Breast epithelium (tissue), 4 donors: ENCODE data around the gene LGALS7B. TPM values are rescaled to one million over a fixed set of nuclear protein-coding genes. Genes with fewer than 3 reads are reported as not detected.

Experiments used
- DNase-seq, 2 donors: peaks; one replicate each; pipeline ENCODE4 v3.0.0-alpha.2; 2019; ENCODE audit warnings: low spot score in 2 of 2
- H3K27ac ChIP-seq, 2 donors: fragments of 200-600 bp; sonication (generic) in 1 of 2; one replicate each; pipeline ENCODE4 v1.5.1; 2016 to 2019; ENCODE audit warnings: mild to moderate bottlenecking in 1 of 2
- H3K27me3 ChIP-seq, 2 donors: fragments of 200-600 bp; sonication (generic) in 1 of 2; one replicate each; pipeline versions ENCODE4 v1.5.1 to v1.6.0; 2017 to 2019; ENCODE audit warnings: control low read depth in 1 of 2, mild to moderate bottlenecking in 1 of 2
- H3K36me3 ChIP-seq: fragments of 200-600 bp; one replicate; pipeline ENCODE4 v1.5.1; 2019
- H3K4me1 ChIP-seq, 2 donors: fragments of 200-600 bp; sonication (generic); one replicate each; pipeline ENCODE4 v1.5.1; 2016 to 2019; ENCODE audit warnings: control low read depth in 1 of 2
- H3K4me3 ChIP-seq, 3 donors: fragments of 200-600 bp; sonication (generic); 1 replicate in 2 of 3; 2 replicates in 1 of 3; pipeline ENCODE4 v1.5.1; 2016 to 2019; ENCODE audit warnings: mild to moderate bottlenecking in 3 of 3, moderate library complexity in 2 of 3
- H3K9me3 ChIP-seq, 2 donors: fragments of 200-600 bp; sonication (generic) in 1 of 2; one replicate each; pipeline ENCODE4 v1.5.1; 2016 to 2019; ENCODE audit warnings: control low read depth in 1 of 2
- CTCF ChIP-seq, 3 donors: fragments of 450-650 bp; IDR thresholded peaks; one replicate each; pipeline ENCODE4 v1.5.1; 2016 to 2017; ENCODE audit warnings: antibody characterized with exemption in 3 of 3, mild to moderate bottlenecking in 3 of 3, moderate library complexity in 3 of 3
- POLR2A ChIP-seq: fragments of 450-650 bp; IDR thresholded peaks from one replicate; pipeline ENCODE4 v1.6.1; 2016; ENCODE audit warnings: antibody characterized with exemption, mild to moderate bottlenecking, moderate library complexity
- POLR2AphosphoS5 ChIP-seq, 3 donors: sonication (generic); formaldehyde crosslinking; IDR thresholded peaks; one replicate each; pipeline ENCODE4 v1.6.1; 2017; ENCODE audit warnings: antibody characterized with exemption in 3 of 3
- intact Hi-C: fragments of 100-400 bp; cut with DNase I; formaldehyde crosslinking; loops from one replicate; pipeline ENCODE4 v1.15.1; 2023; ENCODE audit warnings: low total_unique reads
- total RNA-seq, 3 donors: library from RNA; depleted of rRNA; stranded (reverse); fragments of >200 nt; gene quantifications; one replicate each; pipeline ENCODE4 v1.1.0, GENCODE V29; 2016

LGALS7B gene
- total RNA-seq, 3 donors from 2014 or later = 5.9 to 23.6 TPM; not detected in 1

- intact Hi-C loops = no loop called here
- DNase-seq = no peak
Observed at GRCh38 chr19:38742296-38742695, 46.7 kb upstream of the LGALS7B start.

GRCh38 chr19:38742906-38743305 is 46.1 kb upstream of the LGALS7B start:
- Histone ChIP-seq H3K27ac (no peak overlapping the region), H3K4me3 (no peak overlapping the region), H3K27me3 (no peaks in the 10 kb centered on the region), H3K4me1 (no peaks in the 10 kb centered on the region), H3K9me3 (no peaks in the 10 kb centered on the region), H3K36me3 (no peaks in the 10 kb centered on the region)
- intact Hi-C loops = no loop called here
- no peak for TF ChIP-seq POLR2AphosphoS5 (IDR thresholded peaks at IDR 0.05)
- TF ChIP-seq CTCF (IDR thresholded peaks at IDR 0.05) = no peak
- no peak for TF ChIP-seq POLR2A
- DNase-seq = no peak

More at GRCh38 chr19:38742296-38742695, 46.7 kb upstream of the LGALS7B start:
- Histone ChIP-seq H3K9me3 (no peaks in the 10 kb centered on the region), H3K27ac (no peak overlapping the region), H3K4me3 (no peak overlapping the region), H3K36me3 (no peaks in the 10 kb centered on the region), H3K27me3 (no peaks in the 10 kb centered on the region), H3K4me1 (no peaks in the 10 kb centered on the region)
- no peak for TF ChIP-seq CTCF (IDR thresholded peaks at IDR 0.05)
- no peak for TF ChIP-seq POLR2AphosphoS5 (IDR thresholded peaks at IDR 0.05)
- no peak for TF ChIP-seq POLR2A

GRCh38 chr19:38743394-38744297 is 45.4 kb upstream of the LGALS7B start:
- TF ChIP-seq CTCF (IDR thresholded peaks at IDR 0.05) = no peak
- TF ChIP-seq POLR2AphosphoS5 (IDR thresholded peaks at IDR 0.05) = no peak
- TF ChIP-seq POLR2A = no peak
- Histone ChIP-seq H3K9me3 (no peaks in the 10 kb centered on the region), H3K4me3 (no peak overlapping the region), H3K36me3 (no peaks in the 10 kb centered on the region), H3K4me1 (no peaks in the 10 kb centered on the region), H3K27ac (no peak overlapping the region), H3K27me3 (no peaks in the 10 kb centered on the region)
- DNase-seq = no peak
- intact Hi-C loops = no loop called here

- intact Hi-C loops = no loop called here
- DNase-seq = no peak
- no peaks in the 10 kb centered on the region for H3K36me3 ChIP-seq
- no peaks in the 10 kb centered on the region for H3K27me3 ChIP-seq
- no peaks in the 10 kb centered on the region for H3K9me3 ChIP-seq
- TF ChIP-seq POLR2A = no peak
- no peak for TF ChIP-seq POLR2AphosphoS5 (IDR thresholded peaks at IDR 0.05)
- TF ChIP-seq CTCF (IDR thresholded peaks at IDR 0.05) = no peak
- no peaks in the 10 kb centered on the region for H3K4me1 ChIP-seq
- H3K4me3 ChIP-seq = no peak within 1 kb of the TSS
- no peak within 1 kb of the TSS for H3K27ac ChIP-seq
Observed at GRCh38 chr19:38744298-38744681, 44.7 kb upstream of the LGALS7B start, which contains the start of gene CAPN12. Gene CAPN12 (minus strand): TSS chr19:38744474. CDS start chr19:38744165, 309 bp downstream.

GRCh38 chr19:38744874-38745273 is 44.1 kb upstream of the LGALS7B start:
- Histone ChIP-seq H3K27me3 (no peaks in the 10 kb centered on the region), H3K4me3 (no peak overlapping the region), H3K27ac (no peak overlapping the region), H3K9me3 (no peaks in the 10 kb centered on the region), H3K4me1 (no peaks in the 10 kb centered on the region), H3K36me3 (no peaks in the 10 kb centered on the region)
- TF ChIP-seq CTCF (IDR thresholded peaks at IDR 0.05) = no peak
- TF ChIP-seq POLR2A = no peak
- no peak for TF ChIP-seq POLR2AphosphoS5 (IDR thresholded peaks at IDR 0.05)
- intact Hi-C loops = no loop called here
- DNase-seq = no peak
